Stomach (tissue), 4 donors: ENCODE data around the gene PARD3.

Experiments
- POLR2AphosphoS5 ChIP-seq, 3 donors: sonication (generic); formaldehyde crosslinking; IDR thresholded peaks; one replicate each; pipeline ENCODE4 v1.6.1; 2016; ENCODE audit warnings: antibody characterized with exemption in 3 of 3
- TF ChIP-seq, protein P1 (sequence below), 7 experiments: fragments of 450-650 bp in 4 of 7; fragments of 200-600 bp in 3 of 7; sonication (generic) in 3 of 7; IDR thresholded peaks; one replicate each; pipeline ENCODE4 v1.5.1; 2016 to 2019; ENCODE audit warnings: antibody characterized with exemption in 7 of 7, control low read depth in 2 of 7, mild to moderate bottlenecking in 1 of 7

DNA sequence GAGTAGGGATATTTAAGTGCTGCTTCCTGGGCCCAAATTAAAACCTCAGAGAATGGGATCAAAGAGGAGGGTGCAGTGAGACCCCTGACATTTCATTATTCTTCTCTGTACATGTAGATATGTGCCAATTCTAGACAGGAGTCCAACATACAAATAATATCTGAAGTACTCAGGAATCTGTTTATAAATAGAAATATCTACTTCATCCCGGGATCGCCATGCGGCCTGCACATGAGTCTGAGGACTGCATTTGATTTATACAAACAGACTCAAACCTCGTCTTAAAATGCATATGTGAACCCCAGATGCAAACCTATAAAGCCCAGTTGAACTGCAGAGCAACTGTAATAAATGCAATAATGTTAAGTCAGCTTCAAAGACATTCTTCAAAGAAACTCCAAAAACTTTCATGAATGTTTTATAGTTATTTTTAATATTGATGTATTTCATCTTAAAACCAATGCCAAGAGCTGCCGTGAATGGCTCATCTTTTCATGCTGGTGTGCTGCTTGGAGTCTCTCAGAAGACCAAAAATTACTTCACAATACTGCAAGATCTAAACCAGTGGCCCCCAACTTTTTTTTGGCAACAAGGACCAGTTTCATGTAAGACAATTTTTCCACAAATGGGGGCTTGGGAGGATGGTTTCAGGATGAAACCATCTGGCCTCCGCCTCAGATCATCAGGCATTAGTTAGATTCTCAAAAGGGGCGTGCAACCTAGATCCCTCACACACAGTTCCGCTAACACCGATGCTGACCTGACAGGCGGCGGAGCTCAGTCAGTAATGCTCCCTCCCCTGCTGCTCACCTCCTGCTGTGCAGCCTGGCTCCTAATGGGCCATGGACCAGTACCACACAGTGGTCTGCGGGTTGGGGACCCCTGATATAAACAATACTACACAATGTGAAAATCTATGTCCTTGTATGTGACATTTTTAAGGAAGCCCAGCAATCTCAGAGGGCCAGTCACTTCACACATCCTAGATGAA is 166.9 kb downstream of the PARD3 start:
- no peak for TF ChIP-seq POLR2AphosphoS5 (IDR thresholded peaks at IDR 0.05)
- TF ChIP-seq, protein P1, sequence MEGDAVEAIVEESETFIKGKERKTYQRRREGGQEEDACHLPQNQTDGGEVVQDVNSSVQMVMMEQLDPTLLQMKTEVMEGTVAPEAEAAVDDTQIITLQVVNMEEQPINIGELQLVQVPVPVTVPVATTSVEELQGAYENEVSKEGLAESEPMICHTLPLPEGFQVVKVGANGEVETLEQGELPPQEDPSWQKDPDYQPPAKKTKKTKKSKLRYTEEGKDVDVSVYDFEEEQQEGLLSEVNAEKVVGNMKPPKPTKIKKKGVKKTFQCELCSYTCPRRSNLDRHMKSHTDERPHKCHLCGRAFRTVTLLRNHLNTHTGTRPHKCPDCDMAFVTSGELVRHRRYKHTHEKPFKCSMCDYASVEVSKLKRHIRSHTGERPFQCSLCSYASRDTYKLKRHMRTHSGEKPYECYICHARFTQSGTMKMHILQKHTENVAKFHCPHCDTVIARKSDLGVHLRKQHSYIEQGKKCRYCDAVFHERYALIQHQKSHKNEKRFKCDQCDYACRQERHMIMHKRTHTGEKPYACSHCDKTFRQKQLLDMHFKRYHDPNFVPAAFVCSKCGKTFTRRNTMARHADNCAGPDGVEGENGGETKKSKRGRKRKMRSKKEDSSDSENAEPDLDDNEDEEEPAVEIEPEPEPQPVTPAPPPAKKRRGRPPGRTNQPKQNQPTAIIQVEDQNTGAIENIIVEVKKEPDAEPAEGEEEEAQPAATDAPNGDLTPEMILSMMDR (IDR thresholded peaks at IDR 0.05), result no peak
